ENCODE measurements around the gene CCNY.

GRCh38 chr10:35437829-35438228, 101.5 kb downstream of the CCNY start:
- TF ChIP-seq CTCF (IDR thresholded peaks at IDR 0.05) (no peak), MYC (IDR thresholded peaks at IDR 0.05; ENCODE audit: borderline replicate concordance, low read length) (no peak), RFX5 (IDR thresholded peaks at IDR 0.05) (no peak)
